Common myeloid progenitor, CD34-positive (primary cell): Measurements from ENCODE around the gene KRTAP5-2.

ENCODE experiments used
- CTCF ChIA-PET: fragments of 350-600 bp; sonication (Branson Sonifier 250); formaldehyde crosslinking; loops from one replicate; lab custom pipeline; 2021; ENCODE audit warnings: antibody characterized with exemption; lab: Charles Lee
- POLR2A ChIA-PET: fragments of 350-600 bp; sonication (Branson Sonifier 250); formaldehyde crosslinking; loops from one replicate; lab custom pipeline; 2021; ENCODE audit warnings: antibody characterized with exemption; lab: Charles Lee
- DNase-seq, 3 donors: peaks; one replicate each; pipeline versions ENCODE4 v3.0.0 to v3.0.0-alpha.2; 2013
- H3K27ac ChIP-seq, 2 experiments: 1 replicate in 1 of 2; 2 replicates in 1 of 2; pipeline ENCODE4 v1.7.0; 2013; ENCODE audit warnings: inconsistent platforms in 2 of 2, low read length in 2 of 2, mild to moderate bottlenecking in 2 of 2, low read depth in 1 of 2, moderate library complexity in 1 of 2; ENCODE audit not compliant: severe bottlenecking in 2 of 2, insufficient read depth in 1 of 2, poor library complexity in 1 of 2
- H3K27me3 ChIP-seq, 5 experiments: replicated peaks in 2 of 5; 1 replicate in 3 of 5; 2 replicates in 2 of 5; pipeline versions ENCODE4 v1.6.1 to v1.7.0; 2013; ENCODE audit warnings: low read length in 4 of 5, mild to moderate bottlenecking in 2 of 5, moderate library complexity in 2 of 5, inconsistent platforms in 1 of 5; ENCODE audit not compliant: insufficient read depth in 5 of 5, control insufficient read depth in 4 of 5
- H3K36me3 ChIP-seq, 4 experiments: 1 replicate in 2 of 4; 2 replicates in 2 of 4; pipeline versions ENCODE4 v1.6.1 to v1.7.0; 2013; ENCODE audit warnings: low read length in 3 of 4, control low read depth in 1 of 4, mild to moderate bottlenecking in 1 of 4; ENCODE audit not compliant: control insufficient read depth in 4 of 4, insufficient read depth in 4 of 4
- H3K4me1 ChIP-seq, 4 experiments: 1 replicate in 3 of 4; 2 replicates in 1 of 4; pipeline versions ENCODE4 v1.6.1 to v1.7.1; 2013; ENCODE audit warnings: low read length in 3 of 4, mild to moderate bottlenecking in 3 of 4, control low read depth in 1 of 4, inconsistent platforms in 1 of 4, moderate library complexity in 1 of 4; ENCODE audit not compliant: control insufficient read depth in 4 of 4, insufficient read depth in 4 of 4; ENCODE audit errors: control extremely low read depth in 1 of 4
- H3K4me3 ChIP-seq, 7 experiments: 1 replicate in 4 of 7; 2 replicates in 3 of 7; pipeline versions ENCODE4 v1.5.1 to v1.7.0; 2013; ENCODE audit warnings: mild to moderate bottlenecking in 7 of 7, low read length in 6 of 7, moderate library complexity in 6 of 7, inconsistent platforms in 2 of 7, low read depth in 2 of 7, control low read depth in 1 of 7; ENCODE audit not compliant: insufficient read depth in 4 of 7, control insufficient read depth in 1 of 7; ENCODE audit errors: extremely low read depth in 1 of 7
- H3K9me3 ChIP-seq, 5 experiments: 1 replicate in 4 of 5; 2 replicates in 1 of 5; pipeline versions ENCODE4 v1.6.1 to v1.7.1; 2013; ENCODE audit warnings: low read length in 4 of 5, mild to moderate bottlenecking in 2 of 5, inconsistent platforms in 1 of 5, low read depth in 1 of 5, moderate library complexity in 1 of 5; ENCODE audit not compliant: control insufficient read depth in 4 of 5, insufficient read depth in 2 of 5; ENCODE audit errors: control extremely low read depth in 1 of 5
- WGBS: methylation state at CpG from one replicate; pipeline ENCODE4 v1.1.5; 2013; ENCODE audit not compliant: insufficient coverage; 5-methylcytosine and 5-hydroxymethylcytosine counted together

Gene KRTAP5-2

DNA sequence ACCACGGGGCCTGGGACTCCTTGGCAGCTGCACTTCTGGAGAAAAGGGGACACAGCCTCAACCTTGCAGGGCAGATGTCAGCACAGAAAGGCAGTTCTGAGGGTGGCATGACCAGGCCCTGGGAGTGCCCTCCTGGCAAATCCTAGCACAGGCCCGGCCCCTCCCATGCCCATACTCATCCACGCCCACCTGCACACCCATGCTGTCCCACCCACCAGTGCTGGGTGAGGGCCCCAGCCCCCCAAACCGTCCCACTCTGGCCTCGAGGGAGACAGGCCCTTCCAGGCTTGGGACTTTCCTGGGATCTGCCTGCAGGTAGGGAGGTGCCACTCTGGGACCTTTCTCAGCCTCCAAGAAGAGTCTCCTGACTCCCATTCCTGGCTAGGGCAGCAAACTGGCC lies 36.1 kb downstream of the KRTAP5-2 start:
- Histone ChIP-seq H3K4me3 (no peak overlapping the region), H3K4me1 (no peaks in the 10 kb centered on the region), H3K36me3 (no peaks in the 10 kb centered on the region), H3K9me3 (no peaks in the 10 kb centered on the region), H3K27me3 (peaks cover 0 to 91% (median 18%) of the 10 kb centered on the region in 5 experiments), H3K27ac (no peak overlapping the region)
- POLR2A ChIA-PET, result no interaction called here
- WGBS, result 98% methylated on average over 3 of the region's 5 CpGs
- no peak for DNase-seq
- CTCF ChIA-PET, result interaction anchor here (1.5 kb wide), 1 partner anchor 13 kb away, joined by 3 read pairs; no protein-coding TSS in a partner anchor

DNA sequence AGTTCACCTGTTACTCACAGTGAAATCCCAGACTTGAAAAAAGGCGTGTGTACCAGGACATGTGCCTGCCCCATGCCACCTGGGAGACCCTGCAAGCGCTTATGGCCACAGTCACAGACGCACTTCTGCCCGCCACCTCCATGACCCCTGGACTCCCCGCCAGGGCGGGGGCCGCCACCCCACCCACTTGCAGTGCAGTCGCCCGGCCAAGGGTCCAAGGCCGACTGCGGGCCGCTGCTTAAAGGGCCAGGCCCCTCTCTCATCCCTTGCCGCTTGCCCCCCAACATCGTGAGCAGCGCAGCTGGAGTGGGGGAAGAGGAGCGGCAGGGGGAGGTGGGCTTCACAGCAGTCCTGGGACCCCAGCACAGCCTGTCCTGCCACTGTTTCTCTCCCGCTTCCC lies 36.8 kb downstream of the KRTAP5-2 start:
- DNase-seq, result no peak
- Histone ChIP-seq H3K4me1 (no peaks in the 10 kb centered on the region), H3K27me3 (peaks cover 0 to 92% (median 18%) of the 10 kb centered on the region in 5 experiments), H3K27ac (no peak overlapping the region), H3K9me3 (no peaks in the 10 kb centered on the region), H3K36me3 (no peaks in the 10 kb centered on the region), H3K4me3 (no peak overlapping the region)
- over 99% methylated on average over 14 of the region's 17 CpGs for WGBS
- ChIA-PET POLR2A (no interaction called here), CTCF (interaction anchor here (2.1 kb wide), 1 partner anchor 13 kb away, joined by 6 read pairs; no protein-coding TSS in a partner anchor)

DNA sequence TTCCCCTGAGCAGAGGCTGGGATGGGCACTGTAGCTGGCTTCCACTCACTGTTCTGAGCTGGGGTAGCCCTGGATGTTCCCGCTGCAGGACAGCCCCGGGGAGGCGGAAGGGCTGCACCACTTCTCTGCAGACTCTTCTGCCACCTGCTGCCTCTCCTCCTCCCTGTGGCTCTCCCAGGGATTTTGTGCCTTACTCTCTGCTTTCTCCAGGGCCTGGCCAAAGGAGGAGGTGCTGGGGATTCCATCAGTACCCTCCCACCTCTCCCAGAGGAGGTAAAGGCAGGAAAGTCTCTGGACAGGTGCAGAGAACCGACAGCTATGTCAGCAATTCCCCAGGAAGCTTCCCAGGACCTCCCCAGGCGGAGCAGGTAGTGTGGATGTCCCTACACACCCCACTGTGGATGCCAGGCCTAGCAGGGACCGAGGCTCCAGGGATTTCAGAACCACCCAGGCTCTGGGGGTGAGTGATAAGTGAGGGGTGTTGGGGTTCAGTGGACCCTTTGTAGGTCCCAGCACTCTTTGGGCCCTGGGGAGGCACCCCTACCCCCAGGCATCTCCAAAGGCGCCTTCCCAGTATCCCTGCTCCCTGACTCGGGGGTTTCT lies 37.3 kb downstream of the KRTAP5-2 start:
- DNase-seq, result no peak
- CTCF ChIA-PET, result interaction anchor here (1.4 to 2.1 kb wide), 2 partner anchors 14 to 22 kb away, joined by 4 to 6 read pairs; no protein-coding TSS in a partner anchor
- Histone ChIP-seq H3K27me3 (peaks cover 0 to 92% (median 18%) of the 10 kb centered on the region in 5 experiments), H3K27ac (no peak overlapping the region), H3K4me1 (no peaks in the 10 kb centered on the region), H3K36me3 (no peaks in the 10 kb centered on the region), H3K4me3 (no peak overlapping the region), H3K9me3 (no peaks in the 10 kb centered on the region)
- POLR2A ChIA-PET, result interaction anchor here (1.3 kb wide), 1 partner anchor 8 kb away, joined by 3 read pairs; no protein-coding TSS in a partner anchor
- 92% methylated on average over 6 of the region's 8 CpGs for WGBS

DNA sequence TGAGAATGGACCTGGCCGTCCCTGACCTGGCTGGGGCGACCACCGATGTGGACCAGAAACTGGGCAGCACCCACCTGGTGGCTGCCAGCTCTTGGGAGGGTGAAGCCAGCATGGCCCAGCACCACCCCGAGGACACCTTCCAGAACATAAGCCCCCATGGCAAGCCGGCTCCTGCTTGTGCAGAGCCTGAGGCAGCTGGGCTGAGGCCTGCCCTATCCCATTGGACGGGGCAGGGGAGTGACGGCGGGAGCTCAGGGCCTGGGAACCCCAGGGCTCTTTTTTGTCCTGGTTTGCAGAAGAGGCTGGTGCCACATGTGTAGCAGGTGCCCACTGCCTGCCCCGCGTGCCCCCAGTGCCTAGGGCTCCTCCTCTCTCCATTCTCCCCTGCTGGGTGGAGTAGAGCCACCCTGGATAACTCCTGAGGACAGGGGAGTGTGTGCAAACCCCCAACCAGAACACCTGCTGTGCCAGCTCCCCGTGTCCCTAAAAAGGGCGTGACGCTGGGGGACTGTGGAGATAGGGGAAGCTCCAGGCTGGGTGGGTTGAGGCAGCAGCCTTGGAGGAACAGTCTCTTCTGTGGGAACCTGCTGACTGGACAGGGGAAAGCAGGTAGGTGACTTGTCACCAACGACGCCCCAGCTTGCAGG lies 38.0 kb downstream of the KRTAP5-2 start:
- POLR2A ChIA-PET, result interaction anchor here (1.3 kb wide), 1 partner anchor 9 kb away, joined by 3 read pairs; no protein-coding TSS in a partner anchor
- CTCF ChIA-PET, result interaction anchor here (1.2 to 2.5 kb wide), 4 partner anchors 10 to 22 kb away, joined by 4 to 6 read pairs (median 5); no protein-coding TSS in a partner anchor
- Histone ChIP-seq H3K36me3 (no peaks in the 10 kb centered on the region), H3K4me3 (no peak overlapping the region), H3K27ac (no peak overlapping the region), H3K9me3 (no peaks in the 10 kb centered on the region), H3K4me1 (no peaks in the 10 kb centered on the region), H3K27me3 (peaks cover 0 to 92% (median 15%) of the 10 kb centered on the region in 5 experiments)
- no peak for DNase-seq
- WGBS, result 88% methylated on average over 10 of the region's 15 CpGs

DNA sequence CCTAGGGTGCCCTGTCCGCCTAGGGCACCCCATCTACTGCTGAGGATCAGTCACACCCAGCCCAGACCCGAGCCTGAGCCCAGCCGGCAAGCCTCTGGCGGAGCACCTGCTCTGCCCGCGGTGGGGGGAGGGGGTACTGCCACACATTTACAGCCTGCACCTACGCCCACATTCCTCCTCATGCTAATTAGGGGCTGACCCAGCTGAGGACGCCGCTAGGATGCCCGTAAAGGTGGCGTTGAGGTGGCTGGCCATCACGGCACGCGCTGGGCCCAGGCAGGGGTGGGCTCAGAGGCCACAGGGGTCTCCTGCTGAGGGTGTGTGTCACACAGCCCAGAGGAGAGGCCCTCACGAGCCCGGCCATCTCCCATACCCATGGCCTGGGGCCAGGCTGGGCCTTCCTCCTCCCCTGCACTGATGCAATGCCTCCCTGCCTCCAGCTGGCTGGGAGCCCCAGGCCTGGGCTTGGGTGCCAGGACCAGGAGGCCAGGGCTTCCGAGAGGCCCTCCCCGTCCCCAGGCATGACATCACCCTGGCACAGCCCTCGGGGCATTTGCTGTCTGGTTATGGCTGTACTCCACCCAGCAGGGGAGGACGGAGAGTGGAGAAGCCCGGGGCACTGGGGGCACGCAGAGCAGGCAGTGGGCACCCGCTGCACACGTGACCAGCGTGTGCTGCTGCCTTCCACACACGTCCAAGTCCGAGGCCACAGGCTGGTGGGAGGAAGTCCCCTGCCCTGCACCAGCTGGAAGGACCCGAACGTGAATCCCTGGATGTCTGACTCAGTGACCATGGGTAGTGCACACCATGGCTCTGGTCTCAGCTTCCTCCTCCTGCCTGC lies 38.8 kb downstream of the KRTAP5-2 start:
- DNase-seq, result no peak
- H3K27me3 ChIP-seq, result peaks cover 0 to 92% (median 10%) of the 10 kb centered on the region in 5 experiments
- H3K27ac ChIP-seq, result no peak overlapping the region
- H3K9me3 ChIP-seq, result no peaks in the 10 kb centered on the region
- ChIA-PET CTCF (interaction anchor here (1.2 to 2.5 kb wide), 4 partner anchors 10 to 23 kb away, joined by 4 to 6 read pairs (median 5); no protein-coding TSS in a partner anchor), POLR2A (interaction anchor here (1.3 kb wide), 1 partner anchor 10 kb away, joined by 3 read pairs; no protein-coding TSS in a partner anchor)
- no peaks in the 10 kb centered on the region for H3K36me3 ChIP-seq
- 64% methylated on average over 22 of the region's 29 CpGs for WGBS
- H3K4me3 ChIP-seq, result no peak overlapping the region
- H3K4me1 ChIP-seq, result no peaks in the 10 kb centered on the region

DNA sequence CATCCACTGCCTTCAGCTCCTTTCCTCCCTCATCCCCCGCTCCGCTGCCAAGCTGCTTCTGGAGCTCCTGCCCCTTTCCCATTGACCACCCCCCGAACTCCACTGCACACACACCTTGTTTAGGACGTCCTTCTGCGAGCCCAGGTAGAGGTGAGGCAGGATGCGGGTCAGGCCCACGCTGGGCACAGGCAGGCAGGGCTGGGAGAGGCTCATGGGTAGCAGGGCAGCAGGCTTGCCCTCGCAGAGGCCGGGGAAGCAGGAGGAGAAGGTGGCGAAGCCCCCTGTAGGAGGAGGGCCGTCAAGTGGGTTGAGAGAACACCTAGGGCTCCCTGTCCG lies 39.4 kb downstream of the KRTAP5-2 start:
- Histone ChIP-seq H3K27ac (no peak overlapping the region), H3K4me1 (no peaks in the 10 kb centered on the region), H3K27me3 (peaks cover 0 to 92% (median 10%) of the 10 kb centered on the region in 5 experiments), H3K36me3 (no peaks in the 10 kb centered on the region), H3K4me3 (no peak overlapping the region), H3K9me3 (no peaks in the 10 kb centered on the region)
- ChIA-PET CTCF (interaction anchor here (1.3 to 2.5 kb wide), 2 partner anchors 9 to 12 kb away, joined by 3 to 6 read pairs; no protein-coding TSS in a partner anchor), POLR2A (no interaction called here)
- WGBS, result 59% methylated on average over 6 of the region's 12 CpGs
- no peak for DNase-seq
